HUES6 (cell line): ENCODE data around the gene SEC22B.
"Not testable (repeated sequence)": the region's sequence is repeated elsewhere in the genome, so short reads cannot be mapped to it uniquely, and the experiment has no call there.

ENCODE experiments used
- H3K27ac ChIP-seq: 2 replicates; pipeline ENCODE4 v1.7.0; 2013; ENCODE audit warnings: low read depth, mild to moderate bottlenecking, low read length, inconsistent platforms
- H3K27me3 ChIP-seq: 2 replicates; pipeline ENCODE4 v1.6.1; 2013; ENCODE audit warnings: low read length; ENCODE audit not compliant: control insufficient read depth, insufficient read depth
- H3K36me3 ChIP-seq: 2 replicates; pipeline ENCODE4 v1.6.1; 2013; ENCODE audit warnings: low read length; ENCODE audit not compliant: control insufficient read depth, insufficient read depth
- H3K4me1 ChIP-seq: 2 replicates; pipeline ENCODE4 v1.6.1; 2013; ENCODE audit warnings: low read length; ENCODE audit not compliant: control insufficient read depth, insufficient read depth
- H3K4me3 ChIP-seq: 2 replicates; pipeline ENCODE4 v1.5.1; 2013; ENCODE audit warnings: low read depth, low read length
- H3K9ac ChIP-seq: one replicate; pipeline ENCODE4 v1.6.1; 2013; ENCODE audit warnings: mild to moderate bottlenecking, low read length
- H3K9me3 ChIP-seq: 2 replicates; pipeline ENCODE4 v1.6.1; 2013; ENCODE audit warnings: low read depth, low read length; ENCODE audit not compliant: control insufficient read depth, insufficient read depth

The SEC22B gene

DNA sequence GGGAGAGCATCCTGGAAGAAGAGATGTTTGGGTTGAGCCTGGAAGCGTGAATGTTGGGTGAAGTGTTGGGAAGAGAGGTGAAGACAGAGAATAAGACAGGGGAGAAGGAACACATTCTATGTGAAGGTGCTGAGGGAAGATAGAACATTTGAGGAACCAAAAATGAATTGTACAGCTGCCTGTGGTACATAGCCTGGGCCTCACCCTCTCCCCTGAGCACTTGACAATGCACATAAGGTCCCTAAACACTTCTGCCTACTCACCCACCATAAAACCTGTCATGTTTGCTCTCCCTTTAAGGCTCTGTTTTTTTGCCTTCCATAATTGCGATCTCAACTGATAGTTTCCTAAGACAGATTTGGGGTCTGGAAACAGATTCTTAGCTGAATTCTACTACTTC lies 65.3 kb downstream of the SEC22B start:
- not testable (repeated sequence) for H3K4me3 ChIP-seq, H3K36me3 ChIP-seq, H3K27me3 ChIP-seq, H3K27ac ChIP-seq, H3K9ac ChIP-seq, H3K9me3 ChIP-seq, H3K4me1 ChIP-seq

DNA sequence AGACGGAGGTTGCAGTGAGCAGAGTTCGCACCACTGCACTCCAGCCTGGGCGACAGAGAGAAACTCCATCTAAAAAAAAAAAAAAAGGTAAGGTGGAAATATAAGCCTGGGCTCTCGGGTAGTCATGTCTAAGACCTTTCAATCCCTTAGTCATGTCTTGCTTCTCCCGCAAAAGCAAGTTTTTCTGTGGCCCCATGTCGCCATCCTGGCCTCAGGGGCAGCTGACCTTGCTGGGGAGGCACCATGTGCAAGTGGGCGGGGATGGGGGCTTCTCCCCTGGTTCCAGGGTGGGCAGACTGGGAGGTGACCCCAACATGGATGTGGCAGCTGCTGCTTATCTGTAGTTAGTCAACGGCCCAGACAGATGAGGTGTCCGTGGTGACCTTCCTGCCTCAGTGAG lies 66.7 kb downstream of the SEC22B start:
- H3K27ac ChIP-seq, H3K4me1 ChIP-seq, H3K9ac ChIP-seq, H3K4me3 ChIP-seq, H3K9me3 ChIP-seq, H3K36me3 ChIP-seq, H3K27me3 ChIP-seq: not testable (repeated sequence)

DNA sequence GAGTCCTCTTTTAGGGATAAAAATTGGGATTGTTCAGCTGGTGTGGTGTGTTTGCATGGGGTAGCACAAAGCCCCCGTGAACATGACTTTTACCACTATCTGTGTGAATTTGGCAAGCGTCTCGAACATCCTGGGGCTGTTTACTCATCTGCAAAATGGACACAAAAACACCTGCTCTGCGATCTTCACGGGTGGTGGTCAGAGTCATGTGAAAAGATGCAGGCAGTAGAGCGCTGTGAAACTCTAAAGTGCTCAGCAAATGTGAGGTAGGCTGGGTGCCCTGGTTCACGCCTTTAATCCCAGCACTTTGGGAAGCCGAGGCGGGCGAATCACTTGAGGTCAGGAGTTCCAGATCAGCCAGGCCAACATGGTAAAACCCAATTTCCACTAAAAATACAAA lies 67.1 kb downstream of the SEC22B start:
- H3K27me3 ChIP-seq, H3K27ac ChIP-seq, H3K9ac ChIP-seq, H3K9me3 ChIP-seq, H3K4me3 ChIP-seq, H3K4me1 ChIP-seq, H3K36me3 ChIP-seq: not testable (repeated sequence)

DNA sequence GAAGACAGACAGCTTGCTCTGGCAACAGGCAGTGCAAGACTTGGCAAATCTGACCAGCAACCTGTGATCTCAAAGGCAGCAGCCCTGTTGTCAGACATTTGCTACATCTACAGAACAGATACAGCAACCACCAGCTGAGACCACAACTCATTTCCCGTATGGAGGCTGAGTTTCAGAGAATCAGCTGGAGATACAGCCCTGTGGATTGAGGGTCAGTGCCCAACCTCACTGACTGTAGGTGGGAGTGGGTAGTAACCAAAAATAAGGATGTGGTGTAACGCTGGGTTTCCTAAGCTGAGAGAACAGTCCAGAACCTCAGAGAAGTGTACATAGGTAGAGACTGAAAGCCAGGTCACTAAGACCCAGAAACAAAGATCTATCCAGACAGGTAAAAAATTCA lies 71.0 kb downstream of the SEC22B start:
- not testable (repeated sequence) for H3K27ac ChIP-seq, H3K4me3 ChIP-seq

DNA sequence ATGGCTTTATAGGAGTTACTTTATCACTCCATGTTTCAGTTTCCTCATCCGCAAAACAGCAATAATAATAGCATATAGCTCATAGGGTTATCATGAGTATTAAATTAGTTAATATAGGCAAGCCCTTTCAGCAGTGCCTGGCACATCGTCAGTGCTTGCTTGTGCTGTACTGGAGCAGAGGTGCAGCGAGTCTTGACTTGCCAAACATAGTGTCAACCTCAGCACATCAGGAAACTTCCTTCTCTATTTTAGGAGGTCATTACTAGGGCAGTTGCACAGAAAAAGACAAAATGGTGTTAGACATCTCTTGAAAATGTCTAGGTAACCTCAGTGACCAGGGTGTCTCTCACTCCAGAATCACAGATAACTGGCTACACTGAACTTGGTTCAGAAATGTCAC lies 72.6 kb downstream of the SEC22B start:
- H3K9me3 ChIP-seq, H3K27ac ChIP-seq, H3K27me3 ChIP-seq, H3K4me3 ChIP-seq, H3K36me3 ChIP-seq, H3K9ac ChIP-seq, H3K4me1 ChIP-seq: not testable (repeated sequence)

More for the DNA sequence above, 71.0 kb downstream of the SEC22B start:
- H3K4me1 ChIP-seq, H3K9me3 ChIP-seq, H3K27me3 ChIP-seq, H3K9ac ChIP-seq, H3K36me3 ChIP-seq: not testable (repeated sequence)

DNA sequence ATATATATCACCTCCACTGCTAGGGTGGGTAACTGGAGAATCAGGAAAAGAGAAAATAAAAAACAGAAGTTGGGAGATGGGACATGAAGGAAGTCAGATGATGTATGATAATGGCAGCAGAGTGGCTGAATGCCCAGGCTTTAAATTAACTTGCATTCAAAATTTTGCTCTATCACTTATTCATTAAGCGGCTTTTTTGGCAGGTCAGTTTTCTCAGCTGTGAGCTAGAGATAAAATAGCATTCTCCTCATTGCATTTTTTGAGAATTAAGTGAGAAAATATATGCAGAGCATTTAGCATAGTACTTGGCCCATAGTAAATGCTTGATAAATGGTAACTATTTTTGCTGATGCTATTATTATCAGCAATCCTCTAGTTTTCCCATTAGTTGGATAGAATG lies 74.7 kb downstream of the SEC22B start:
- H3K36me3 ChIP-seq, H3K4me1 ChIP-seq, H3K4me3 ChIP-seq, H3K9ac ChIP-seq, H3K27ac ChIP-seq, H3K9me3 ChIP-seq, H3K27me3 ChIP-seq: not testable (repeated sequence)
